GM12891 (cell line): Measurements from ENCODE around the gene DGCR8.

ENCODE experiments used
- DNase-seq: peaks from one replicate; pipeline ENCODE4 v3.0.0; 2011; ENCODE audit warnings: low spot score; ENCODE audit not compliant: insufficient read length
- FAIRE-seq: peaks from 2 replicates; lab custom pipeline; 2011; peaks lifted over from hg19 to GRCh38; lab: Jason Lieb, UNC
- PAX5 ChIP-seq: IDR thresholded peaks from 2 replicates; pipeline ENCODE4 v1.6.1; 2011; ENCODE audit warnings: low read length, moderate library complexity, mild to moderate bottlenecking; ENCODE audit not compliant: insufficient read depth, severe bottlenecking
- POLR2A ChIP-seq: IDR thresholded peaks from 2 replicates; pipeline ENCODE4 v1.6.1; 2011; ENCODE audit warnings: low read depth, low read length, control low read depth
- POLR2AphosphoS5 ChIP-seq: IDR thresholded peaks from 2 replicates; pipeline ENCODE4 v1.6.1; 2011; ENCODE audit warnings: low read depth, low read length, control low read depth
- POU2F2 ChIP-seq: IDR thresholded peaks from 2 replicates; pipeline ENCODE4 v1.6.1; 2011; ENCODE audit warnings: low read depth, mild to moderate bottlenecking, control low read depth, low read length, moderate library complexity
- SPI1 ChIP-seq: IDR thresholded peaks from 2 replicates; pipeline ENCODE4 v1.6.1; 2011; ENCODE audit warnings: low read depth, low read length, control low read depth
- TAF1 ChIP-seq: IDR thresholded peaks from 2 replicates; pipeline ENCODE4 v1.6.1; 2011; ENCODE audit warnings: low read depth, low read length, control low read depth

DGCR8 gene

GRCh38 chr22:20137671-20138416 lies 57.8 kb downstream of the DGCR8 start:
- FAIRE-seq = peak; percentile 5
- no peak for DNase-seq
- TF ChIP-seq PAX5 (no peak), SPI1 (no peak), POLR2AphosphoS5 (no peak), TAF1 (no peak), POU2F2 (no peak), POLR2A (no peak)

DNA sequence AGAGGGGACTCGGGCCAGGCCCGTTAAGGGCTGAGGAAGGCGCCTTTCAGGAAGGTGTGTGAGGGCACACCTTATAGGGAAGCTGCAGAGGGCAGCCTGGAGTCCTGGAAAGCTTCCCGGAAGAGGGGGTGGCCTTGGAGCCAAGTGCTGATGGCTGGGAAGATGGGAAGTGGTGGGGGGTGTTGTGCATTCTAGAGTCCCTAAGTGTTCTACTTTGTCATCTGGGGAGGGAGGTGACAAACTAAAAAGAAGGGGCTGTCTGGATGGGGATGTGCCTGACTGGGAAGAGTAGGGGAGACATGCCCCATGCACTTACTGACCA lies 58.3 kb downstream of the DGCR8 start:
- no peak for TF ChIP-seq POLR2AphosphoS5
- TF ChIP-seq POLR2A = no peak
- TF ChIP-seq POU2F2 = no peak
- no peak for TF ChIP-seq TAF1
- TF ChIP-seq SPI1 = no peak
- no peak for TF ChIP-seq PAX5
- DNase-seq = no peak
- no peak for FAIRE-seq

DNA sequence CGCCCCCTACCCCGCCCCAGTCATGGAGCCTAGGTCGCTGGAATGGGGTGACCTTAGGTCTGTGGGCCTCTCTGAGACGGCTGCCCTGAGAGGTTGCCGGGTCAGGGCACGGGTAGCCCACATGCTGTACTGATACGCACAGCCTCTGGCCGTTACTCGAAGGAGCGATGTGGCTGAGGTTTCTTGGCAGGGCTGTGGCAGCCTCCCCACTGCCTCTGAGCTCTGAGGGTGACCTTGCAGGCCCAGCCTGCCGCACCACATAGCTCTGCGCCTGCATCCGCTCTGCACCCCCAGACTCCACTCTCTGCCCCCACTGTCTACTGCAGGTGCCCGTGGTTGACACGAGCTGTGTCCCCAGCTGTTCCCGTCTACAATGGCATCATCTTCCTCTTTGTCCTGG lies 58.8 kb downstream of the DGCR8 start:
- TF ChIP-seq SPI1 = no peak
- no peak for TF ChIP-seq POLR2A
- TF ChIP-seq POU2F2 = no peak
- no peak for TF ChIP-seq POLR2AphosphoS5
- no peak for TF ChIP-seq TAF1
- TF ChIP-seq PAX5 = no peak
- DNase-seq = no peak
- no peak for FAIRE-seq

- TF ChIP-seq POU2F2 (no peak), PAX5 (no peak), POLR2A (no peak), TAF1 (no peak), SPI1 (no peak), POLR2AphosphoS5 (no peak)
- FAIRE-seq (no peak), DNase-seq (no peak)
Observed at GRCh38 chr22:20139391-20140106, 59.5 kb downstream of the DGCR8 start.

GRCh38 chr22:20140107-20140445 lies 60.0 kb downstream of the DGCR8 start:
- DNase-seq (no peak), FAIRE-seq (no peak)
- TF ChIP-seq POLR2A = no peak
- no peak for TF ChIP-seq SPI1
- TF ChIP-seq PAX5 = no peak
- no peak for TF ChIP-seq POLR2AphosphoS5
- no peak for TF ChIP-seq POU2F2
- TF ChIP-seq TAF1 = no peak

DNA sequence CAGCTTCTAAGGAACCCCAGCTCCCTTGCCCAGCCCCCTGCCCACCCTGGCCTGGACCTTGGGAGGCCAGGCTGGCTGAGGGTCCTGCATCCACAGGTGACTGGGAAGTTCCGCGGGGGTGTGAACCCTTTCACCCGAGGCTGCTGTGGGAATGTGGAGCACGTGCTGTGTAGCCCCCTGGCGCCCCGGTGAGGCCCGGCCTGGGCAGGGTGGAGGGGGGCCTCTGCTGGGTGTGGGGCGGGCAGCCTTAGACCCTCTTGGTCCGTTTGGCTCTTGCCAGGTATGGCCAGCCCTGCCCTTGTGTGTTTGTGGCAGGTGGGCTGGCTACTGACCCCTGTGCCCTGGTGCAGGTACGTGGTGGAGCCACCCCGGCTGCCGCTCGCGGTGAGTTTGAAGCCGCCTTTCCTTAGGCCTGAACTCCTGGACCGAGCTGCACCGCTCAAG lies 60.5 kb downstream of the DGCR8 start:
- TF ChIP-seq SPI1 = no peak
- TF ChIP-seq TAF1 = no peak
- no peak for TF ChIP-seq POLR2A
- no peak for TF ChIP-seq POLR2AphosphoS5
- TF ChIP-seq PAX5 = no peak
- no peak for TF ChIP-seq POU2F2
- DNase-seq (no peak), FAIRE-seq (no peak)

DNA sequence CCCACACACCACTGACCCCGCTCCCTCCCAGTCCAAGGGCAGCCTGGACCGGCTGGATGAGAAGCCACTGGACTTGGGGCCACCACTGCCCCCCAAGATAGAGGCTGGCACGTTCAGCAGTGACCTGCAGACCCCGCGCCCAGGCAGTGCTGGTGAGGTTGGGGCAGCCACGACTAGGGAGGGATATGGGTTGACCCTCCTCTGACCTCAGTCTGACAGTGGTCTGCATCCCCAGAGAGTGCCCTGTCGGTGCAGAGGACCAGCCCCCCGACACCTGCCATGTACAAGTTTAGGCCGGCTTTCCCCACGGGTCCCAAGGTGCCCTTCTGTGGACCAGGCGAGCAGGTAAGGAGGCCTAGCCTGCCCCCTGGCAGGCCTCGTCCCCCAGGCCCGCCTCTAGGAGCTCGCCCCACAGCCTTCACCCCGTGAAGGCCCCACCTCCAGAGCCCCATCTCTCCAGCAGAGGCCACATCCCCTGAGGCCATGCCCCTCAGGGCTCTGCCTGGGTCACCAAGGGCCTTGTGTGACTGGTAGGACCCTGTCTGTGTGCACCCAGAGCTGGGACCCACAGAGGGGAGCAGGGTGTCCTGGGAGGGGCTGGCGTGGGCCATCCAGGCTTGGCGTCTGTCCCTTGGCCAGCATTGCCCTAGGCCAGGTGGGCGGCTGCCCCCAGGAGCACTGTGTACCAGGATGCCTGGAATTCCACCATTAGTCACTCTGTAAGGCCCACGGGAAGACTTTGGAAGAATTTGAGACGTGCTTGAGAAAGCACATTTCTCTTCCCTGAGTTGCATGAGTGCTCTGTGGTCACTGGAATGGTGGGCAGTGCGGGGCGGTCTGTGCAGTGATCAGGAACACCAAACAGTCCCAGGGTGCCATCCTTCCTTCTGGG lies 61.4 kb downstream of the DGCR8 start:
- TF ChIP-seq POLR2A (no peak), TAF1 (no peak), POLR2AphosphoS5 (no peak), PAX5 (no peak), SPI1 (no peak), POU2F2 (no peak)
- FAIRE-seq = no peak
- DNase-seq = no peak

DNA sequence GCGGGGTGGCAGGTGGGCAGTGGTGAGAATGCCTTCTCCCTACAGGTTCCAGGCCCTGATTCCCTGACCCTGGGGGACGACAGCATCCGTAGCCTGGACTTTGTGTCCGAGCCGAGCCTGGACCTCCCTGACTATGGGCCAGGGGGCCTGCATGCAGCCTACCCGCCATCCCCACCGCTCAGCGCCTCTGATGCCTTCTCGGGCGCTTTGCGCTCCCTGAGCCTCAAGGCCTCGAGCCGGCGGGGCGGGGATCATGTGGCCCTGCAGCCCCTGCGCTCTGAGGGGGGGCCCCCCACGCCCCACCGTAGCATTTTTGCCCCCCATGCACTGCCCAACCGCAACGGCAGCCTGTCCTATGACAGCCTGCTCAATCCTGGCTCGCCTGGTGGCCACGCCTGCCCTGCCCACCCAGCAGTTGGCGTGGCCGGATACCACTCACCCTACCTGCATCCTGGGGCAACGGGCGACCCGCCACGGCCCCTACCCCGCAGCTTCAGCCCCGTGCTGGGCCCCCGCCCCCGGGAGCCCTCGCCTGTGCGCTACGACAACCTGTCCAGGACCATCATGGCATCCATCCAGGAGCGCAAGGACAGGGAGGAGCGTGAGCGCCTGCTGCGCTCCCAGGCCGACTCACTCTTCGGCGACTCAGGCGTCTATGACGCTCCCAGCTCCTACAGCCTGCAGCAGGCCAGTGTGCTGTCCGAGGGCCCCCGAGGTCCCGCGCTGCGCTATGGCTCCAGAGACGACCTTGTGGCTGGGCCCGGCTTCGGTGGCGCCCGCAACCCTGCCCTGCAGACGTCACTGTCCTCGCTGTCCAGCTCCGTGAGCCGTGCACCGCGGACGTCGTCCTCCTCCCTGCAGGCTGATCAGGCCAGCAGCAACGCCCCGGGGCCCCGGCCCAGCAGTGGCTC lies 62.9 kb downstream of the DGCR8 start:
- no peak for DNase-seq
- TF ChIP-seq POLR2A (no peak), TAF1 (no peak), POLR2AphosphoS5 (no peak), SPI1 (no peak), POU2F2 (no peak), PAX5 (no peak)

More for the DNA sequence above, 62.9 kb downstream of the DGCR8 start:
- FAIRE-seq = no peak
